Astrocyte of the spinal cord (primary cell): ENCODE measurements around the gene RGMB.

ENCODE experiments used
- DNase-seq: peaks from one replicate; pipeline ENCODE4 v3.0.0; 2011; ENCODE audit warnings: low read depth, low spot score
- H3K4me3 ChIP-seq: 2 replicates; pipeline ENCODE4 v1.5.1; 2011; ENCODE audit warnings: low read depth, mild to moderate bottlenecking, low read length, moderate library complexity
- CTCF ChIP-seq: IDR thresholded peaks from 2 replicates; pipeline ENCODE4 v1.5.1; 2012; ENCODE audit warnings: low read depth, mild to moderate bottlenecking, low read length, inconsistent platforms
- in situ Hi-C: cut with HindIII; loops from 2 replicates; pipeline ENCODE4 v1.10.0; 2017; ENCODE audit warnings: low sequenced_read_pairs

RGMB gene

GRCh38 chr5:98755406-98755805 is 18.1 kb upstream of the RGMB start:
- no peak overlapping the region for H3K4me3 ChIP-seq
- peak; percentile 73 for DNase-seq
- in situ Hi-C loops: no loop called here
- no peak for TF ChIP-seq CTCF

- H3K4me3 ChIP-seq: no peak overlapping the region
- TF ChIP-seq CTCF: no peak
- DNase-seq: no peak
- in situ Hi-C loops: no loop called here
Observed at GRCh38 chr5:98757978-98758377, 15.5 kb upstream of the RGMB start.

GRCh38 chr5:98763001-98763630 is 10.3 kb upstream of the RGMB start:
- in situ Hi-C loops: no loop called here
- no peak for TF ChIP-seq CTCF
- no peak overlapping the region for H3K4me3 ChIP-seq
- peak; percentile 85 for DNase-seq

GRCh38 chr5:98765815-98766214 is 7.6 kb upstream of the RGMB start:
- in situ Hi-C loops: no loop called here
- no peak for DNase-seq
- no peak overlapping the region for H3K4me3 ChIP-seq
- no peak for TF ChIP-seq CTCF

GRCh38 chr5:98767581-98767980 is 5.9 kb upstream of the RGMB start:
- H3K4me3 ChIP-seq: no peak overlapping the region
- peak; percentile 36 for DNase-seq
- in situ Hi-C loops: no loop called here
- no peak for TF ChIP-seq CTCF

- peak; percentile 79 for DNase-seq
- peak; percentile 99 for TF ChIP-seq CTCF
Observed at GRCh38 chr5:98768160-98768959, 5.1 kb upstream of the RGMB start.

More at GRCh38 chr5:98768160-98768959, 5.1 kb upstream of the RGMB start:
- in situ Hi-C loops: no loop called here
- peak overlapping the region; percentile 83 for H3K4me3 ChIP-seq
